Kidney capillary endothelial cell (primary cell): Measurements from ENCODE around the gene CEBPE.
A peak's percentile ranks its signal among the peaks of the same experiment; 100 is the strongest.

Experiments used
- DNase-seq: peaks from one replicate; pipeline ENCODE4 v3.0.0-alpha.2; 2018; ENCODE audit warnings: low spot score

CEBPE gene

DNA sequence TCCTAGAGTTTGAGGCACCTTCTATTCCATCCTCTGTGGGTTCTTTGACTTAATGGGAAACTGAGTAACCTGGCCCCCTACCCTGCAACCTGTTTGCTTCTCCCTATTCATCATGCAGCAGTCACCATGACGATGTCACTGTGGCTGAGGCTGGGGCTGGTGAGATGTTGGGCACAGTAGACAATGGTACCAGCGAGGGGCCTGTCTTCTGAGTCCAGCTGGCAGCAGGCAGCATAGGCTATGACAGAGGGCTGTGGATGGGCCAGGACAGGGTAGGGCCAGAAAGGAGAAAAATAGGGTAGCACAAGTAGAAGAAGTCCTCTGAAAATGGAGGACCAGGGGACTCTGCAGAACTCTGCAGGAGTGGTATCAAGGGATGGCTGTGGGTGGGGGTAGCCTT is 16.3 kb downstream of the CEBPE start:
- no peak for DNase-seq

DNA sequence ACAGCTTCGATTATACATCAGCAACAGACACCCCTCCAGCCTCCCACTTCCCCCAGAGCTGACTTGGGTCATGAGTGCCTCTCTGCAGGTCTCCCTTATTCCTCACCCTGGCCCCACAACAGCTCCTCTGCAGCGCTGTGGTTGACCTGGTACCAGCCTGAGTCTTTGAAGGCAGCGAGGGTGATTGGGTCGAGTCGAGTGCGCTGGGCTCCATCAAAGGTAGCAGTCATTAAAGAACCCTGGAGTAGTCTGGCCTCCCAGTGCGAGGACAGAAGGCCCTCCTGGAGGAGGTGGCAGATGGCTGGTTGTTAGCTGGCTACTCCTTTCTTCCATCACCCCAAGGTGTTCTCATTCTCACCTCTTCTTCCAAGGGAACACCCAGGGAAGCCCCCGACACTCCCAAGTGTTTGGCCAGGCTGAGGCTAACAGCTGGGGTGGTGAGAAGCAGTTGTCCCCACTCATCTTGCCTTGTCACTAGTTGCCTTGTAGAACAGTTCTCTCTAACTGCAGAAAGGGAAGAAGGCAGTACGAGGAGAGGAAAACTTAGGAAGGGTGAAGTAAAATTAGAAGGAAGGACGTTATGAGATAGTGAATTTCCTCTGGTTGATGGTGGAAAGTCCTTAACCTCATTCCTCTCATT is 16.9 kb downstream of the CEBPE start:
- DNase-seq, result no peak

DNA sequence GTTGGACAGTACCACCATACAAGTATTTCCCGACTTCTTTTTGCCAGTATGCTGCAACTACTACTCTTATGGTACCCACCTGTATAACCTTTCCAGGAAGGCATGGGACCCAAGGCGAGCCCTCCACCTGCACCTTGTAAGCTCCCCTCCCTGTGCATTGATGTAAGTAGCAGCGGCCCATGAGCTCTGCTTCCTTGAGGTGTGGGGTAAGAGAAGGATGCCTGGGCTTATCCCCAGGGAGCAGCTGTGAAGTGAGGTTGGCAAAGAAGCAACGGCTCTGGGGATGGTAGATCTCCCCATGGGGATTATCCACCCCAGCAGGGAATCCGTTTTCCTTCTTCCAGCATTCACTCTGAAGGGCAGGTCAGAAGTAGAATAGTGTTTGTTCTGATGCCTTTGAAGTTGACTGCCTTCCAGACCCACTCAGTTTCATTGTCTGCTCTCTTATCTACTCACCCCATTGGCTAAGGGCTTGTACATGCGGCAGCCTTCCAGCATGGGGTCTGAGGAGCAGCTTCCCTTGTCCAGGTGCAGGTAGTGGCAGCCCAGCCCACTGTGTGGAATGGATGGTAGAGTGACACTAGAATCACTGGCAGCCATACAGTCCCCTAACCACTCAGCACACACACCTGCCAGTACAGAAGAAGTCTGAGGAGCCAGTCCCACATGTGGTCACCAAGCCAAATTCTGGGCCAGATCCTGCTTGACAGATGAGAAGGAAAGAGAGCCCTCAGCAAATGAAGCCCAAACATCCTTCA is 17.7 kb downstream of the CEBPE start:
- DNase-seq, result no peak

DNA sequence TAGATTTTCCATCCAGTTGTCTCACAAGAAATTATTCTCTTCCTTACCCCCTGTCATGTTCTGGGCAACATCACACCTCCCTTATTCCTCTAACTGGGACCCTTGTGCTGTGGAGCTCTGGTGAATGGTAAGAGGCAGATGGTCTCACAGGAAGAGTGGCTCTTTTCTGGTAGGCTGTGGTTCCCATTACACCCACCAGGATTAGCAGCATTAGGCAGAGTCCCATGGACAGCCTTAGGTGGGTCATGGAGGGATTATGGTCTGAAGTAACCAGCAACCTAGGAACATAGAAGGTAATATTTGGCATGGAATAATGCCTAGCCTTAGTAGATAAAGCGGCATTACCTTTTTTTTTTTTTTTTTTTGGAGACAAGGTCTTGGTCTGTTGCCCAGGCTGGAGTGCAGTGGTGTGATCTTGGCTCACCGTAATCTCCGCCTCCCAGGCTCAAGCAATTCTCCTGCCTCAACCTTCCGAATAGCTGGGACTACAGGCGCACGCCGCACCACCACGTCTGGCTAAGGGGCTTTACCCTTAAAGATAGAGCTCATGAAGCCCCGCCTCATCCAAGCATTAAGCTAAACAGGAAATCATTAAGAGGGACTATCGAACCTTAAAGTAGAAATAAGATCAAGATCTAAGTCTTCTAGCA is 19.7 kb downstream of the CEBPE start:
- DNase-seq, result no peak

DNA sequence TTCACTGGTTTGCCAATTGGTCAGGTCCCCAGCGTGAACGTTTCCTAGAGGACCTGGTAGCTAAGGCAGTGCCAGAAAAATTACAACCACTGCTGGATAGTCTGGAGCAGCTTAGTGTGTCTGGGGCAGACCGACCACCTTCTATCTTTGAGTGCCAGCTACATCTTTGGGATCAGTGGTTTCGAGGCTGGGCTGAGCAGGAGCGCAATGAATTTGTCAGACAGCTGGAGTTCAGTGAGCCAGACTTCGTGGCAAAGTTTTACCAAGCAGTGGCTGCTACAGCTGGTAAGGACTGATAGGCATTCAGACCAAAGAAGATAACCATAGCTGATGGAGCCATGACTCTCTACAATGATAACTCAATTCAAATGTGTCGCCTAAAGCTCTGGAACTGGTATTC is 21.3 kb downstream of the CEBPE start:
- DNase-seq, result no peak

DNA sequence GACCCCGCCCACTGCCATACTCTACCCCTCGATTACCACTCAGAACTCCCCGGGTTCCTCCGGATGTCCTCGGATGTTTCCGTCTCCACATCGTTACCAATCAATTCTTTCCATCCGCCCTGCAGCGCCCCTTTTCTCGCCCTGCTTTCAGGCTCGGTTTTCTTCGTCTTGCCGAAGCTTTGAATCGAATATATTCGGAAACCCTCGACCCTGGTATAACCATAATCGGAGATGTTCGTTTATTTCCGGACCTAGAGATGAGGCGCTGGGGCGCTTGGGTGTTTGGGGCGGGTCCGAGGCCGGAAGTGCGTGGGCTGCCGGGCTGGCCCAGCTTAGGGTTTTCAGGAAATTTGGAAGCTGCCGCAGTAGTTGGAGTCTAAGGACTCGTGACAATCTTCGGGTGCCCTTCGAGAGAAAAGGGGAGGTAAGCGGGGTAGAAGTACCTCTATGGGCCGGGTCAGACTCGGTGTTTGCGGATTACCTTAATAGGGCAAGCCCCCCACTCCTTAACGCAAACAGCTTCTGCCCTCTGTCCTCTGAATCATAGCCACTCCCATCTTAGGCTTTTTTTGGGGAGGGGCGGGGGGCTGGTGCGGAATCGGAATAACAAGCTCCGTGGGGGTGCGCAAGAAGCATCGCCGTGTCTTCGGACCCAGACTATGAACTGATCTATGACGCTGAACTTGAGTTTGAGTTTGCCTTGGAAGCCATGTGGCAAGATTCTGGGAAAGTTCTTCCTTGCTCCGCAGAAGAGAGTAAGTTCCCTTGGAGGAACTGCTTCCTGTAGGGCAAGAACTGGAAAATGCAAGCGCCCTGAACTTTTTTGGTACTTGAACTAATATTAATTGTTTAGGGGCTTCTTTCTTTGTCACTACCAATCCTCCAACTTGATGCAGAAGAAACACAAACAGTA is 23.6 kb downstream of the CEBPE start, which contains the start of gene C14orf119:
Gene C14orf119, plus strand, starts transcription at position 310 of the 913 bp plus-strand sequence. CDS start 2,154 bp downstream, outside the sequence.
- peak; percentile 100 for DNase-seq

DNA sequence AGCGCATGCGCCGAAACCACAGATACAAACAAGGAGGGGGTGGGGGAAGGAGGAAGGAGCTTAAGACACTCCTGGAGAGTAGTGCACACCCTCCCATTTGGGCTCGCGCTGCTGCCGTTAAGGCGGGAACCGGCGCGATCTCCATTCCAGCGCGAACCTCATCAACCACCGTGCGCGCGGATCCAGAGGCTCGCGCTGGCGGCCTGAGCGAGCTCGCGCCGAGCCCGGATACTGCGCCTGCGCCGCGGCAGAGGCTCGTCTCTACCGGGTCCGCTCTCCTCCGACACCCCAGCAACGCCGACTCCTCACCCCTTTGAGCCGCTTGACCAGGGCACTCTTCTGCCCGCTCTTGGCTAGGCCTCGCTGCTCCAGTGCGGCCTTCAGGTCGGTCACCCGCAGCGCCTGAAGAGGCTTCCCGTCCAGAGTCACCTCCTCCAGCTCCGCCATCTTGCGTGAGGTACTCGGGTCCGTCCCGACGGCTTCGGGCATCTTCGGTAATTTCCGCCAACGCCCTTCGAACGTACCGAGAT is 24.3 kb downstream of the CEBPE start, which contains the start of gene ACIN1:
Gene ACIN1, minus strand, starts transcription at position 471 of the 530 bp plus-strand sequence. Its CDS starts 24 bp downstream, at position 447.
- DNase-seq, result peak; percentile 88

DNA sequence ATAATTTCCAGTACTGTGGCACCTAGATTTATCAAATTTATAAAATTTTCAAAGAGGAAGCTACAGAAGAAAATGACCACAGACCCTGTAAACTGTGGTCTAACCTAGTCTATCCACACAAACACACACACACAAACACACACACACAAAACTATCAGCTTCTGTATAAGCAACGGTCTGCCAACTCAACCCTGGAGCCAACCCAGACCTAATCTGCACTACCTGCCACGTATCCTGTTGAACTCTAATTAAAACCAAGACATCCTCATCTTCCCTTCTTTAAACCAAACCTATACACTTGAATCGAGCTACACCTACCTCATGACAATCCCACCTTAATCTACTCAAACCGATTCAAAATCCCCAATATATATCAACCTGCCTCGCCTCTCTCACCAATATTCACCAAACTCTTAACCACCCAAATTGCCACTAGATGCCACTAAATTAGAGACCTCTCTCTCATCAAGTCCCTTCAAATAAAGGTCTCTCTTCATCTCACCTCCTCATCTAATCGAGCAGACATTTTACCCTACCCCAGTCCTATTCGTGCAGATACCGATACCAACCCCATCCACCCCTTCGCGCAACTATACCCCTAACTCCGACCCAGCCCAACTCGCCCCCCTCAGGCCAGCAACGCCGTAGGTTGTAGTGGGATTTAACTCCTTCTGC is 24.9 kb downstream of the CEBPE start:
- no peak for DNase-seq

DNA sequence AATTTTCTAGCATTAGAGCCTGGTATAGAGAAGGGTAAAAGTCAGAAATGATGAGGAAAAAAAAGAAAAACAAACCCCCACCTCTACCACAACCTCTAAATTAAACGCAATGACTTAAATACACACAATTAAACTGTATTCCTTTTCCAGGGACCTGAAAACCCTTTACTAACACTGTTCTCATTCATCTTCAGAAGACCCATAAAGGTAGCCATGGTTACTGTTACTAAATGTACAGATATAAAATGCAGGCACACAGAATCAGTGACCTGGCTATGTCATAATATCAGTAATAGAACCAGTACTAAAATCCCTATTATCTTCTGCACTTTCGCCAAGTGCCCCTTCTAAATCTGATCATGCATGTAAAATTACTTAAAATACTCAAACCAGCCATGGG is 25.5 kb downstream of the CEBPE start:
- DNase-seq, result no peak

DNA sequence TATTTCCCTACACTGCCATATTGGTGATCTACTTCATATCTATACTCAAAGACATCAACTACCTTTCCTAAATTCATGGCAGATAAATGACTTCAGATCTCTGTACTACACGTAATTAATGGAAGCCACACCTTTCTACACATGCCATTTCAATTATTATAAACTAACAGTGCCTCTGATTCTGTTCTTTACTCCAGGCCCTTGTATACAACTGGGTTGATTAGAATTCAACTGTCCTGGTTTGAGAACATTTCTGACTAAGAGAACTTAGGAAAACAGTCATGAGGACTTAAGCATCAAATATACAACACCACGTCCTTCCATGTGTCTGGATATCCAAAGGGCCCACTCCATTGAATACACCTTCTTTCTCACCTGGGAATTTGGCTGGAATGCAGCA is 26.0 kb downstream of the CEBPE start:
- DNase-seq, result no peak

DNA sequence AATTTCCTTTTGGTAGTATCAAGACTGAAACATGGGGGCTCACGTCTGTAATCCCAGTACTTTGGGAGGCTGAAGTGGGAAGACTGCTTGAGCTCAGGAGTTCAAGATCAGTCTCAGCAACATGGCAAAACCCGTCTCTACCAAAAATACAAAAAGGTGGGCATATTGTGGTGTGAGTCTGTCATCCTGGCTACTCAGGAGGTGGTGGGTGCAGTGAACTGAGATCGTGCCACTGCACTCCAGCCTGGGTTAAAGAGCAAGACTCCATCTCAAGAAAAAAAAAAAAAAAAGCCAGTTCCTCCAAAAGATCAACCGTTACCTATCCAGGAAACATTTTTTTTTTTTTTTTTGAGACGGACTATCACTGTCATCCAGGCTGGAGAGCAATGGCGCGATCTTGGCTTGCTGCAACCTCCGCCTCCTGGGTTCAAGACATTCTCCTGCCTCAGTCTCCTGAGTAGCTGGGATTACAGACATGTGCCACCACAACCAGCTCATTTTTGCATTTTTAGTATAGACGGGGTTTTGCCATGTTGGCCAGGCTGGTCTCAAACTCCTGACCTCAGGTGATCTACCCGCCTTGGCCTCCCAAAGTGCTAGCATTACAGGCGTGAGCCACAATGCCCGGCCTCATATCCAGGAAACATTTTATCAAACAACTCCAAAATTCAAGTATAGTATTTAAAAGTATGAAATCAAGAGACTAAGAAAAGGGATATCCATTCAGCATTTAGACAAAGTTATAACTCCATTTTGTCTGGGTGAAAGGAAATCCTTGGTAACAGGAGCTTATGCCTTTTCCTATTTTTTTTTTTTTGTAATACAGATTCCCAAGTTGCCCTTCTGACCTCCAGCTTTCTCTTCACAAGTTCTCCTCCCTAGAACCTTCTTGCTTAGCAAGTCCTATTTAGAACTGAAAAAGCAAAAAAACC is 27.5 kb downstream of the CEBPE start:
- no peak for DNase-seq

DNA sequence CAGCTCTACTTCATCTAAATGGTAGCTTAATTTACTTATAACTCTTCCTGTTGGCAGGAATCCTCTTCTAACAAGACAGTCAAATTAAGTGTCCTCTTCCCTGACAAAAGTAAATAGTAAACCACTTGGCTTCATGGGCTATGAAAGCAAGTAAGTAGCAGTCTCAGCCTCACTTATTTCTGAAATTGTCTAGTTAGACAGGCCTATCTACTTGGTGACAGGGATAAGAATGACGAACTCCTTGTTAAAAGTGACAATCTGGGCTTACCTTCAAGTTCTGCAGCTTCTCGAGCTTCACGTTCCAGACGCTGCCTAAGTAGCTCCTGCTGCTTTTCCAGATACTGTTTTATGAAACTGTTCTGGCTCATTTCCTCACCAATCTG is 28.8 kb downstream of the CEBPE start:
- no peak for DNase-seq

DNA sequence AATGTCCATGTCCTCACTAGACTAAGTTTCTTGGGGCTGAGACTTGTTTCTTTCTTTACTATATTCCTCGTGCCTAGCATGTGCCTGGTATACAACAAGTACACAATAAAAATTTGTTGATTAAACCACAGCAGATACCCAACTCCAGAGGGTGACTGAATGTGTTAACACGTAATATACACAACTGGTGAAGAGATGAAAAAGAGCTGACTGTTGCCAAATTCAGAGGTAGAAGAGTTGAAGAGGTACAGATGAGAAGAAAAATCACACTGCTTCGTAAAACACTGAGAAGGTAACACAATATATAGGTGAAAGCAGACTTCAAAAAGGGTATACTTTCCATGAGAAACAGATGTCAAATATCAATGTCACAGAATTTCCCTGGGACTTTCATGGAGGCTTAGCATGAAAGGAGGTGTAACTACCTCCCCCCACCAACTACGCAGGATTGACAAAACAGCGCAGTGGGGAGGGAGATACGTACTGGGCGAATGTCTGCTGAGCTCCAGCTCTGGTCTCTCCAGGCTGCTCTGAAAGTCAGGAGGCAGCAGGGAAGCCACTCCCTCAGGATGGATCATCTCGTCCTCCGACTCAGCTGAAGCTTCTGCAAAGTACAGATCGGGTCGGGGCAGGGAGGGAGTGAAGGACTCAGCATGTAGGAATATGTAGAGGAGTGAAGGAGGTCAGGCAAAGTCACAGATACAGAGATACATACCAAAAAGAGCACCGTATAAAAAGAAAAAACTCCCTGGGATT is 29.4 kb downstream of the CEBPE start:
- no peak for DNase-seq

DNA sequence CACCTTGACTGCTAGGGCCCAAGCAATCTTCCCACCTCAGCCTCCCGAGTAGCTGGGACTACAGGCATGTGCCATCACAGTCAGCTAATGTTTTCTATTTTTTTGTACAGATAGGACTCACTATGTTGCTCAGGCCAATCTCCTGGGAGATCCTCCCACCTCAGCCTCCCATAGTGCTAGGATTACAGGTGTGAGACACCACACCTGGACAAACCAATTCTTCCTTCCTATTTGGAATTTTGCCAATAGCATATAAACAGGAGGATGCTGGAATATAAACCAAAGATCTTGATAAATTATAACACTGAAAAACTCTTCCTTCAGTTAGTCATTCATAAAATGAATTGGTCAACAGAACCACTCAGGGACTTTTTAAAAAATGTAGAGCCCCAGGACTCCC is 32.5 kb downstream of the CEBPE start:
- no peak for DNase-seq

DNA sequence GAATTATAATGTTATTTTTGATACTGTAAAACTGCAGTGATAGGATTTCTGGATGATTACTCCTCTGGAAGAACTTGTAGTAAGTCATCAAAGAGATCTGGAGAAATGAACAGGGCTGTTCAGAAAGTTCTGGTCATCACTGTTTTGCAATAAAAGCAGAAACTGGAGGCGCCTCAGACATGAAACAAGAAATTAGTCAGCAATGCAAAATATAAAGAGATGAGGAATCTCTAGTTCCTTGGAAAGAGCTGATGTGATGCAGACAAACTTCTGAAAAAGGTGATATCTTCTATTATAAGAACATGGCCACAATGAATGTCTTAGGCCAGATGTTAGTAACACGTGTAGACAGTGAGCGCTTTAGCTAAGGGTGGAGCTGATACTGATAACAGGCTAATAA is 33.6 kb downstream of the CEBPE start:
- DNase-seq, result no peak

DNA sequence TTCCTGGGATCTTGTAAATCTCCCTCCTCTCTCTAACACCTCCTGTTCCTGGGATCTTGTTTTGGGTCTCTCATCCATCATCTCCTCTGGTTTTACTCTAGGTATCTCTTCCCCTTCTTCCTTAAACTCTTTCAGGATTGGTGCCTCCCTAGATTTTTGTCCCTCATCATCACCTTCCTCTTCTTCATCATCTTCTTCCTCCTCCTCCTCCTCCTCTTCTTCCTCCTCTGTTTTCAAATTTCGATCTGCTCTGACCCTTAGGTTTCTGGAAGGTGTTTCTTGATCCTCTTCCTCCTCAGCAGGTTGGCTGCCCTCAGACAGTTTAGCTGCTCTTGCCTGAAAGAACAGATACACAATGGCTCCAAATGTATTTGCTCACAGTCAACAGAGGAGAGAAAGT is 38.6 kb downstream of the CEBPE start:
- no peak for DNase-seq

DNA sequence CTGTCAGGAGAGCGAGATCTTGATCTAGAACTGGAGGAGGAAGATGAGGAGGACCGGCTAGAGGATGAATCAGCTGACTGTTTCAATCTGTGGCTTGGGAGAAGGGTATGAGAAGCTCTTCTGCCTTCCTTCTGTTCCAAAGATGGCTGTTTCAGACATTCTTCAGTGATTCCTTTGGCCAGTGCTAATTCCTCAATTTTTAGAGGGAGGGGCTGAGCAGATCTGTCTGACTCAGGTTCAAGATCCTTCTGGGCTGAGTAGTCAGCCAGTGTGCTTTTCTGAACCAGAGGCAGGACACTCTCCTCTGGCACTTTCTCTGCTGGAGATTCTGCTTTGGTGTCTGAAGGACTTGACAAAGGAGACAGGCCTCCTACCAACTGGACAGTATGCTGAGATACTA is 39.3 kb downstream of the CEBPE start:
- DNase-seq, result no peak

DNA sequence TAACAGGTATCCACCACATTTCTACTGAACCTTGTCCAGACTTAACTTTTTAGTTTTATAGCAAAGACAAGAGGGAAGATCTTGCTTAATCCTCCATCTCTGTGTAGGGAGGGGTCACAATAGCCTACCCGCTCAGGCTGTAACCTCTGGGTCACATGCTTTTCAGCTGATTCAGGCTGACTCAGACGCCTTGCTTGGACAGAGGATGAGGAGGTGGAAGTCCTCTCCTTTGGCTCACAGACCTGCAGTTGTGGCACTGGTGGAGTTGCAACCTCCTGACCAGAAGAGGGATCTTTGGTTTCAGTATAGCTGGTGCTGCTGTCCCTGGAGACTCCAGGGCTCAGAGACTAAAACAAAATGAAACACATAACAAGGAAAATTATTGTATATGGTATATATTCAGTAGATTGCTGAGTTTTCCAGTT is 40.4 kb downstream of the CEBPE start:
- peak; percentile 96 for DNase-seq

DNA sequence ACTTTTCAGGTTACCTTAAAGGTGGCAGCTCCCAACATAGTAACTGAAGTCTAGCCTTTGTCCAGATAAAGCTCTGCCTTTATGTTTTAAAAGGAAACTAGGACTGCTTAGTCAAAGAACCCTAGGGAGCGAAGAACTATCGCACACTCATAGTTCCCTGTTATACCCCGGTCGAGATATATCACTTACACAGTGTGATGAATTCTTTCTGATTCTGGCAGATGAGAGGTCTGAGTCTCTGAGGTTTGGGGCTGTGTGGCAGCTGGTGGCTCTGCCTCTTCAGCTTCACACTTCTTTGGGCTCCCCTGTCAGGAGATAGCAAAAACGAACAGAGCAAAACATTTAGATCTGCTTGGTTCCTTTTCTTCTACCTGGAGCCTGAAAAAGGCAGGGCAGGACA is 41.1 kb downstream of the CEBPE start:
- no peak for DNase-seq
